AG20443 (cell line): ENCODE measurements around the gene RFX1.
"Not testable (repeated sequence)": the region's sequence is repeated elsewhere in the genome, so short reads cannot be mapped to it uniquely, and the experiment has no call there.

Experiments
- DNase-seq: peaks from one replicate; pipeline ENCODE4 v3.0.0; 2012; ENCODE audit warnings: low spot score, mixed read lengths

Gene RFX1

GRCh38 chr19:14006085-14006765, at the start of gene RFX1:
TSS of gene RFX1 (minus strand) at chr19:14006320. CDS start at chr19:13993843, 12,477 bp downstream.
- peak; percentile 94 for DNase-seq

DNA sequence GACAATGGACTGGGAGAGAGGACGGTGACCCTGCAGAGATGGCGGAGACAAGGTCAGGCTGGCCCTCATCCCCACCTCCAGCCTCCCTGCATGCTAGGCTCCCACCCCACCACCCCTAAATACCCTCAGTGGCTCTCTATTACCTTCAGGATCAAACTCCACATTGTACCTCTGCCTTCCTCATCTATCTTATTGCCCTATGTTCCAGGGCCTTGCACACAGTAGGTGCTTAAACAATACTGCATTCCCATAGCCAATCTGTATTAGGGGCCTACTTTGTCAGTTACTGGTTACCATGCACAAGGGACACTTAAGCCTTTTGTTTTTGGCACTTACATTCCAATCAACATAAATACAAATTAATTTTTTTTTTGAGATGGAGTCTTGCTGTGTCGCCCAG, 49.3 kb upstream of the RFX1 start:
- no peak for DNase-seq

GRCh38 chr19:14054721-14055120, 48.6 kb upstream of the RFX1 start:
- DNase-seq: peak; percentile 4

GRCh38 chr19:14054099-14054498, 48.0 kb upstream of the RFX1 start:
- DNase-seq: no peak

DNA sequence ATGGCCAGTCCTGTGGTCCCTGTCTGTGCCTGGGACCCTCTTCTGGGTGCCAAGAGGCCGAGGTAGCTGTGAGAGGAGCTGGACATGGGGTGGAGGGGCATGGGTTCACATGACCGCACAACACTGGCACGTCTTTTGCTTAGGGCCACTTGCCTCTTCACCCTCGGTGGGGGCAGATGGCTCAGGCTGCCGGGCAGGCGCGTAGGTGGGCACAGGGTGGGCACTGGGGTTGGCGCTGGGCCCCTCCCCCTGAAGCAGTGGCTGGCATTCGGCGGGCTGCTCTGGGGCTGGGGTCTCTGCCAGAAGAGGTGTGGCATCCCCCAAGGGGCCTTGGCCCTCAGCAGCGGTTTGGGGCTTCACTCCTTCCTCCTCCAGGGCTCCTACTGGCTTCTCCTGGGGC, 47.4 kb upstream of the RFX1 start:
- DNase-seq: peak; percentile 2

DNA sequence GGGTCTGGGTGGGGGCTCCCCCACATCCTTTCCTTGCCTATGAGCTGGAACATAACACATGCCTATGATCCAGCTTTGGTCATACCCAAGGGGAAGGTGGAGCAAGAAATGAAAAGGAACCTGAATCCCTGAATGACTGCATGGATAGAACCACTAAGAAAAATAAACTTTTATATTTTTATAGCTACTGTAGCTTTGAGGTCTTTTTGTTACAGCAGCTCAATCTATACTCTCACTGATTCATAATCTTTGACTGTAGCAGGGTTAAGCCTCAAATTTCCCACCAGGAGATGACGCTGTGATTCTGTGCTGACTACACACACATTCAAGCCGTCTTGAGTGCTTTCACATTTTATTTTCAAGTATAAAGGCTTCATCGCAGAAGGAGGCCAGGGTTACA, 46.9 kb upstream of the RFX1 start:
- DNase-seq: no peak

DNA sequence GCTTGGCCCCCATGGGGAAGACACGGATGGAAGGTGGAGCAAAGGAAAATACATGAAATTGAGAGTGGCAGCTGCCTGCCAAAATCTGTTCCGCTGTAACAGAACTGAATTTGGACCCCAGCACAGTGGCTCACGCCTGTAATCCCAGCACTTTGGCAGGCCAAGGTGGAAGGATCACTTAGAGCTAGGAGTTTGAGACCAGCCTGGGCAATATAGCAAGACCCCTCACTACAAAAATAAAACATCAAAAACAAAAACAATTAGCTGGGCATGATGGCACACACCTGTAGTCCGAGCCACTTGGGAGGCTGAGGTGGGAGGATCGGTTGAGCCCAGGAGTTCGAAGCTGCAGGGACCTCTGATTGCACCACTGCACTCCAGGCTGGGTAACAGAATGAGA, 46.4 kb upstream of the RFX1 start:
- DNase-seq: no peak

DNA sequence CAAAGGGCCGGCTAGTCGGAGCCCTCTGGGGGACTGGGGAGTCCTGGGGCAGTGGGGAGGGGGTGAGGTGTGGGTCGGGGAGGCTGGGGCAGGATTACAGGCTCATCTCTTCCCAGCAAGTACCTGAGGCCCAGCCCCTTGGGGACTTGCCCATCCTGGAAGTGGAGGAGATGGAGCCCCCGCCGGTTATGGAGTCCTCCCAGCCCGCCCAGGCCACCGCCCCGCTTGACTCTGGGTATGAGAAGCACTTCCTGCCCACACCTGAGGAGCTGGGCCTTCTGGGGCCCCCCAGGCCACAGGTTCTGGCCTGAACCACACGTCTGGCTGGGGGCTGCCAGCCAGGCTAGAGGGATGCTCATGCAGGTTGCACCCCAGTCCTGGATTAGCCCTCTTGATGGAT, 45.9 kb upstream of the RFX1 start:
- DNase-seq: no peak

- not testable (repeated sequence) for DNase-seq
Measured at GRCh38 chr19:14050961-14051360, 44.8 kb upstream of the RFX1 start.

DNA sequence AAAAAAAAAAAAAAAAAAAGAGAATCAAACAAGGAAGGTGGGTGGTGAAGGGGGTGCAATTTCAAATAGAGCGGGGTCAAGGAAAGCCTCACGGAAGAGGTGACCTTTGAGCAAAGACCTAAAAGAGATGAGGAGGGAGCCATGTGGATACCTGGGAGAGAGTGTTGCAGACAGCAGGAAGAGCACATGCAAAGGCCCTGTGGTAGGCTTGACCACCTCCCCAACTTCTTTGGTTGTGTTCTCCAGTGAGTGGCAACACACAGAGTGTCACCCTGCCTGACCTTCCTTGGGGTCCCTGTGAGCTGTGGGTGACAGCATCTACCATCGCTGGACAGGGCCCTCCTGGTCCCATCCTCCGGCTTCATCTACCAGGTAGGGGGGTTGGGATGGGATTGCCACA, 44.4 kb upstream of the RFX1 start:
- no peak for DNase-seq

GRCh38 chr19:14048443-14049153, 42.5 kb upstream of the RFX1 start:
- peak; percentile 70 for DNase-seq

DNA sequence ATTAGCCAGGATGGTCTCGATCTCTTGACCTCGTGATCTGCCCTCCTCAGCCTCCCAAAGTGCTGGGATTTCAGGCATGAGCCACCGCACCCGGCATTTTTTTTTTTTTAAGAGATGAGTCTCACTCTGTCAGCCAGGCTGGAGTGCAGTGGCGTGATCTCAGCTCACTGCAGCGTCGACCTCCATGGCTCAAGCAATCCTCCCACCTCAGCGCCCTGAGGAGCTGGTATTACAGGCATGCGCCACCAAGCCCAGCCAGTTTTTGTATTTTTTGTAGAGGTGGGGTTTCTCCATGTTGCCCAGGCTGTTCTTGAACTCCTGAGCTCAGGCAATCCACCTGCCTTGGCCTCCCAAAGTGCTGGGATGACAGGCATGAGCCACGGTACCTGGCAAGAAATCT, 41.7 kb upstream of the RFX1 start:
- DNase-seq: not testable (repeated sequence)

- peak; percentile 90 for DNase-seq
Measured at GRCh38 chr19:14042659-14043608, 36.8 kb upstream of the RFX1 start.

DNA sequence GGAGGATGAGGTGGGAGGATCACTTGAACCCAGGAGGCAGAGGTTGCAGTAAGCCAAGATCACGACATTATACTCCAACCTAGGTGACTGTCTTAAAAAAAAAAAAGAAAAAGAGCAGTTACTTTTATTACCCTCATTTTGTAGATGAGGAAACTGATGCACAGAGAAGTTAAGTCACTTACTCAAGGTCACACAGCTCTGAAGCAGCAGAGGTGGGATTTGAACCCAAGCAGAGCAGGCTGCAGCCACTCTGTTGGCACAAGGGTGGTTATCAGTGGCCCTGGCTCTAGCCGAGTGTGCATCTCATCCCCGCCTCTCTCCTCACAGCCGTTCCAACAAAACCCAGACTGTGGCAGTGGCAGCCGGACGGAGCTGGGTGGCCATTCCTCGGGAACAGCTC, 33.1 kb upstream of the RFX1 start:
- peak; percentile 4 for DNase-seq

- DNase-seq: peak; percentile 26
Measured at GRCh38 chr19:14035706-14036105, 29.6 kb upstream of the RFX1 start.

DNA sequence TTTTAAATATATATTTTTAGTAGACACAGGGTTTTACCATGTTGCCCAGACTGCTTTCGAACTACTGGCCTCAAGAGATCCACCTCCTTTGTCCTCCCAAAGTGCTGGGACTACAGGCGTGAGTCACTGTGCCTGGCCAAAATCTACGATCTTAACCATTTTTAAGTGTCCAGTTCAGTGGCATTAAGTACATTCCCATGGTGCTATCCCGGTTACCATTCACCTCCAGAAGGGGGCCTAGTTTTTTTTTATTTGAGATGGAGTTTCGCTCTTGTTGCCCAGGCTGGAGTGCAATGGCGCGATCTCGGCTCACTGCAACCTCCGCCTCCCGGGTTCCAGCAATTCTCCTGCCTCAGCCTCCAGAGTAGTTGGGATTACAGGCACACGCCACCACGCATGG, 29.0 kb upstream of the RFX1 start:
- DNase-seq: not testable (repeated sequence)

DNA sequence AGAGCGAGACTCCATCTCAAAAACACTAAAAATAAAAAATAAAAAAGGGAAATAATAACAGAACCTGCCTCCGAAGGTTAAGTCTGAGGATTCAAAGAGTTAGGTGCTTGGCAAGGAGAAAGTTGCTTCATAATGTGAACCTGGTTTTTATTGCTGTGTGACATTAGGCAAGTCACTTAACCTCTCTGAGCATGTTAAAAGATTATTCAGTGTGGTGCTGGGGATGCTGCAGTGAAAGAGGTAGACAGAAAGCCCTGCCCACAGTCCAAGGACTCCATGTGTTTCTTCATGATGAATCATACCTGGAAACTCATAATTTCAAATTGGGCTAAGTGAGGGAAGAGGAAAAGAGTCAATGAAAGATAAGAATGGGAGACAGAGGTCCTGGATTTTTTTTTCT, 27.8 kb upstream of the RFX1 start:
- DNase-seq: no peak

- peak; percentile 58 for DNase-seq
Measured at GRCh38 chr19:14031719-14032480, 25.8 kb upstream of the RFX1 start, which contains the start of gene IL27RA. TSS of gene IL27RA (plus strand) at chr19:14031762. CDS start at chr19:14031873, 111 bp downstream.

- no peak for DNase-seq
Measured at GRCh38 chr19:14030997-14031718, 25.0 kb upstream of the RFX1 start.

DNA sequence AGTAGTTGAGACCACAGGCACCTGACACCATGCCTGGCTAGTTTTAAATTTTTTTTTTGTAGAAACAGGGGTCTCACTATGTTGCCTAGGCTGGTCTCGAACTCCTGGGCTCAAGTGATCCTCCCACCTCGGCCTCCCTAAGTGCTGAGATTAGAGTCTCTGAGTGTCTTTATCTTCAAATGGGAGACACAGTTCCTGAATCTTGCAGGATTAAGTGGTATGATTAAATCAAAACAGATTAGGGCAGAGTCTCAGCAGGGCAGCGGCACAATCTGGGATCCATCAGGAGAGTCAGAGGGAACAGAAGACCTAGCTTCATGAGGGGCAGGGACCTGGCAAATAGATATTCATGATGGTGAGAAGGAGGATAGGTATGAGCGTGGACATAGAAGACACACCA, 22.8 kb upstream of the RFX1 start:
- no peak for DNase-seq

GRCh38 chr19:14027856-14028450, 21.8 kb upstream of the RFX1 start, which contains the start of gene RLN3:
TSS of gene RLN3 (plus strand) at chr19:14028148. CDS start at chr19:14028205, 57 bp downstream.
- no peak for DNase-seq
